ENCODE results near the gene KMT5B.

DNA sequence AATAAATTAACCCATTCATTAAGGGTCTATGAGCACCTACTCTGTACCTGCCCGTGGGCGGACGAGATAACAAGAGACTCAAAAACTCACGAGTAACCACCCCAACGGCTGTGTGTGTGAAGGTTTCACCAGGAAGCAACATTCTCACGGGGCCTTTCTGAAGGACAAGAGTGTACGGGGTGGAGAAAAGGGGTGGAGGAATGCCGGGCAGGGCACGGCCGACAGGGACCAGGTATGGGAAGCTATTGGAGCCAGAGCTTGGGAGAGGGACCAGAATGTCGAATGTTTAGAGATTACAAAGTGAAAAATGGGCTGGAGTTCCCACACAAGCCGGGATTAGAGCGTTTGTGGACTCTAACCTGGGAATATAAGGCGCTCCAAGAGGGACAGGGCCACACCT is 1.6 kb downstream of the KMT5B start:
- TF ChIP-seq, protein P1, sequence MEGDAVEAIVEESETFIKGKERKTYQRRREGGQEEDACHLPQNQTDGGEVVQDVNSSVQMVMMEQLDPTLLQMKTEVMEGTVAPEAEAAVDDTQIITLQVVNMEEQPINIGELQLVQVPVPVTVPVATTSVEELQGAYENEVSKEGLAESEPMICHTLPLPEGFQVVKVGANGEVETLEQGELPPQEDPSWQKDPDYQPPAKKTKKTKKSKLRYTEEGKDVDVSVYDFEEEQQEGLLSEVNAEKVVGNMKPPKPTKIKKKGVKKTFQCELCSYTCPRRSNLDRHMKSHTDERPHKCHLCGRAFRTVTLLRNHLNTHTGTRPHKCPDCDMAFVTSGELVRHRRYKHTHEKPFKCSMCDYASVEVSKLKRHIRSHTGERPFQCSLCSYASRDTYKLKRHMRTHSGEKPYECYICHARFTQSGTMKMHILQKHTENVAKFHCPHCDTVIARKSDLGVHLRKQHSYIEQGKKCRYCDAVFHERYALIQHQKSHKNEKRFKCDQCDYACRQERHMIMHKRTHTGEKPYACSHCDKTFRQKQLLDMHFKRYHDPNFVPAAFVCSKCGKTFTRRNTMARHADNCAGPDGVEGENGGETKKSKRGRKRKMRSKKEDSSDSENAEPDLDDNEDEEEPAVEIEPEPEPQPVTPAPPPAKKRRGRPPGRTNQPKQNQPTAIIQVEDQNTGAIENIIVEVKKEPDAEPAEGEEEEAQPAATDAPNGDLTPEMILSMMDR (conservative IDR thresholded peaks at IDR 0.05; ENCODE audit: low read length) = no peak
- TF ChIP-seq EZH2phosphoT487 (IDR thresholded peaks at IDR 0.05; ENCODE audit: borderline replicate concordance) = no peak
